Kasumi-1 (cell line): Measurements from ENCODE around the gene TMEM272.
A peak's percentile ranks its signal among the peaks of the same experiment; 100 is the strongest.

Experiments used
- DNase-seq, 2 experiments: peaks; one replicate each; lab custom pipeline; 2025; lab: John Stamatoyannopoulos, UW

Gene TMEM272

GRCh38 chr13:51804295-51805172 is 40.4 kb downstream of the TMEM272 start:
- peak; percentile 44 to 45 for DNase-seq

- peak; percentile 73 to 77 for DNase-seq
Observed at GRCh38 chr13:51803422-51804294, 41.3 kb downstream of the TMEM272 start, which contains the start of gene DHRS12. TSS of gene DHRS12 (minus strand) at chr13:51804163. CDS start at chr13:51799659, 4,504 bp downstream.

GRCh38 chr13:51802631-51803418 is 42.2 kb downstream of the TMEM272 start:
- no peak for DNase-seq

- DNase-seq = no peak
Observed at GRCh38 chr13:51801631-51802099, 43.3 kb downstream of the TMEM272 start.

GRCh38 chr13:51800486-51800885 is 44.5 kb downstream of the TMEM272 start:
- no peak for DNase-seq

- DNase-seq = no peak
Observed at GRCh38 chr13:51799261-51799660, 45.7 kb downstream of the TMEM272 start.

GRCh38 chr13:51797664-51798488 is 47.1 kb downstream of the TMEM272 start:
- DNase-seq = peak; percentile 31 to 42

GRCh38 chr13:51796546-51796945 is 48.4 kb downstream of the TMEM272 start:
- DNase-seq = no peak

GRCh38 chr13:51795419-51795818 is 49.6 kb downstream of the TMEM272 start:
- DNase-seq = no peak

- DNase-seq = no peak
Observed at GRCh38 chr13:51794964-51795363, 50.0 kb downstream of the TMEM272 start.

- DNase-seq = peak; percentile 98
Observed at GRCh38 chr13:51793570-51794271, 51.3 kb downstream of the TMEM272 start.

- DNase-seq = no peak
Observed at GRCh38 chr13:51786425-51787265, 58.3 kb downstream of the TMEM272 start.

GRCh38 chr13:51785712-51786424 is 59.1 kb downstream of the TMEM272 start:
- DNase-seq = no peak

GRCh38 chr13:51784097-51784496 is 60.9 kb downstream of the TMEM272 start:
- no peak for DNase-seq

- no peak for DNase-seq
Observed at GRCh38 chr13:51783428-51784094, 61.4 kb downstream of the TMEM272 start.

- no peak for DNase-seq
Observed at GRCh38 chr13:51782026-51782710, 62.8 kb downstream of the TMEM272 start.

- DNase-seq = peak; percentile 27 to 50
Observed at GRCh38 chr13:51781246-51782022, 63.5 kb downstream of the TMEM272 start.
